Body of pancreas (tissue), 4 donors: ENCODE results near the gene ADAMTSL2.

ENCODE experiments used
- CTCF ChIP-seq, 7 experiments: fragments of 450-650 bp in 4 of 7; fragments of 200-600 bp in 3 of 7; sonication (generic) in 3 of 7; IDR thresholded peaks; one replicate each; pipeline ENCODE4 v1.5.1; 2016 to 2019; ENCODE audit warnings: antibody characterized with exemption in 7 of 7
- POLR2A ChIP-seq, 3 donors: fragments of 450-650 bp; IDR thresholded peaks; one replicate each; pipeline ENCODE4 v1.6.1; 2016; ENCODE audit warnings: antibody characterized with exemption in 3 of 3, mild to moderate bottlenecking in 2 of 3

- no peak for TF ChIP-seq CTCF (IDR thresholded peaks at IDR 0.05)
- TF ChIP-seq POLR2A (IDR thresholded peaks at IDR 0.05) = no peak
Measured at GRCh38 chr9:133529457-133529856, 5.0 kb upstream of the ADAMTSL2 start.
